Rectal smooth muscle tissue (tissue), 1 donor: ENCODE data around the gene SAMD4B.
A peak's percentile ranks its signal among the peaks of the same experiment; 100 is the strongest.

ENCODE experiments used
- H3K27ac ChIP-seq: one replicate; pipeline ENCODE4 v1.7.0; 2013; ENCODE audit warnings: low read depth, low read length, inconsistent platforms
- H3K27me3 ChIP-seq: one replicate; pipeline ENCODE4 v1.7.0; 2013; ENCODE audit warnings: low read length; ENCODE audit not compliant: control insufficient read depth, insufficient read depth
- H3K36me3 ChIP-seq: one replicate; pipeline ENCODE4 v1.7.0; 2013; ENCODE audit warnings: low read length; ENCODE audit not compliant: control insufficient read depth, insufficient read depth
- H3K4me1 ChIP-seq: one replicate; pipeline ENCODE4 v1.7.0; 2013; ENCODE audit warnings: low read length; ENCODE audit not compliant: control insufficient read depth, insufficient read depth
- H3K4me3 ChIP-seq: one replicate; pipeline ENCODE4 v1.7.0; 2013; ENCODE audit warnings: low read length
- H3K9ac ChIP-seq: one replicate; pipeline ENCODE4 v1.7.0; 2013; ENCODE audit warnings: low read length

SAMD4B gene

GRCh38 chr19:39407660-39408391 lies 65.6 kb downstream of the SAMD4B start:
- Histone ChIP-seq H3K36me3 (peaks cover 22% of the 10 kb centered on the region), H3K4me1 (peaks cover 21% of the 10 kb centered on the region), H3K27me3 (no peaks in the 10 kb centered on the region), H3K4me3 (peak overlapping the region; percentile 98), H3K9ac (peak overlapping the region; percentile 98), H3K27ac (peak overlapping the region; percentile 100)

GRCh38 chr19:39408392-39409207 lies 66.4 kb downstream of the SAMD4B start:
- Histone ChIP-seq H3K27me3 (no peaks in the 10 kb centered on the region), H3K4me1 (peaks cover 21% of the 10 kb centered on the region), H3K36me3 (peaks cover 22% of the 10 kb centered on the region), H3K9ac (peak overlapping the region; percentile 98), H3K27ac (peak overlapping the region; percentile 100), H3K4me3 (peak overlapping the region; percentile 98)

- Histone ChIP-seq H3K4me3 (peak overlapping the region; percentile 98), H3K4me1 (peaks cover 24% of the 10 kb centered on the region), H3K9ac (peak overlapping the region; percentile 99), H3K36me3 (peaks cover 22% of the 10 kb centered on the region), H3K27me3 (no peaks in the 10 kb centered on the region), H3K27ac (peak overlapping the region; percentile 100)
Measured at GRCh38 chr19:39409208-39410016, 67.2 kb downstream of the SAMD4B start.

GRCh38 chr19:39410017-39410830 lies 68.0 kb downstream of the SAMD4B start:
- Histone ChIP-seq H3K27me3 (no peaks in the 10 kb centered on the region), H3K4me1 (peaks cover 33% of the 10 kb centered on the region), H3K36me3 (peaks cover 22% of the 10 kb centered on the region), H3K9ac (peak overlapping the region; percentile 99), H3K27ac (peak overlapping the region; percentile 100), H3K4me3 (peak overlapping the region; percentile 83)

- no peaks in the 10 kb centered on the region for H3K27me3 ChIP-seq
- peaks cover 22% of the 10 kb centered on the region for H3K36me3 ChIP-seq
- H3K4me1 ChIP-seq = peaks cover 36% of the 10 kb centered on the region
- H3K27ac ChIP-seq = peak overlapping the region; percentile 100
- H3K9ac ChIP-seq = peak overlapping the region; percentile 99
- H3K4me3 ChIP-seq = peak overlapping the region; percentile 83
Measured at GRCh38 chr19:39410831-39411080, 68.5 kb downstream of the SAMD4B start.

- H3K27ac ChIP-seq = peak overlapping the region; percentile 100
- H3K4me1 ChIP-seq = peaks cover 37% of the 10 kb centered on the region
- H3K36me3 ChIP-seq = peaks cover 22% of the 10 kb centered on the region
- H3K27me3 ChIP-seq = no peaks in the 10 kb centered on the region
- peak overlapping the region; percentile 83 for H3K4me3 ChIP-seq
- H3K9ac ChIP-seq = peak overlapping the region; percentile 99
Measured at GRCh38 chr19:39411081-39411831, 69.0 kb downstream of the SAMD4B start.

- Histone ChIP-seq H3K9ac (no peak overlapping the region), H3K36me3 (peaks cover 21% of the 10 kb centered on the region), H3K4me1 (peaks cover 37% of the 10 kb centered on the region)
Measured at GRCh38 chr19:39411832-39412099, 69.5 kb downstream of the SAMD4B start.

GRCh38 chr19:39412100-39412866 lies 70.1 kb downstream of the SAMD4B start, which contains the start of gene PLEKHG2:
Gene PLEKHG2, plus strand, starts transcription at chr19:39412669. Its CDS starts 1,418 bp downstream, at chr19:39414087.
- peaks cover 37% of the 10 kb centered on the region for H3K4me1 ChIP-seq
- H3K9ac ChIP-seq = peak within 1 kb of the TSS; percentile 88
- H3K36me3 ChIP-seq = peaks cover 16% of the 10 kb centered on the region

More at GRCh38 chr19:39411832-39412099, 69.5 kb downstream of the SAMD4B start:
- Histone ChIP-seq H3K27me3 (no peaks in the 10 kb centered on the region), H3K4me3 (peak overlapping the region; percentile 83), H3K27ac (peak overlapping the region; percentile 100)

GRCh38 chr19:39412867-39413271 lies 70.6 kb downstream of the SAMD4B start:
- Histone ChIP-seq H3K27ac (peak overlapping the region; percentile 100), H3K36me3 (peaks cover 12% of the 10 kb centered on the region), H3K27me3 (no peaks in the 10 kb centered on the region), H3K4me1 (peaks cover 37% of the 10 kb centered on the region), H3K9ac (peak overlapping the region; percentile 88), H3K4me3 (peak overlapping the region; percentile 79)

More at GRCh38 chr19:39412100-39412866, 70.1 kb downstream of the SAMD4B start, which contains the start of gene PLEKHG2:
- peak within 1 kb of the TSS; percentile 100 for H3K27ac ChIP-seq
- peak within 1 kb of the TSS; percentile 83 for H3K4me3 ChIP-seq
- H3K27me3 ChIP-seq = no peaks in the 10 kb centered on the region

GRCh38 chr19:39413272-39413910 lies 71.2 kb downstream of the SAMD4B start:
- peak overlapping the region; percentile 79 for H3K4me3 ChIP-seq
- H3K9ac ChIP-seq = peak overlapping the region; percentile 88
- peak overlapping the region; percentile 100 for H3K27ac ChIP-seq
- peaks cover 37% of the 10 kb centered on the region for H3K4me1 ChIP-seq
- H3K36me3 ChIP-seq = peaks cover 6% of the 10 kb centered on the region
- no peaks in the 10 kb centered on the region for H3K27me3 ChIP-seq
